Uterus (tissue), 2 donors: ENCODE results near the gene FOXD2.

Source experiments
- CTCF ChIP-seq, 4 experiments: fragments of 200-600 bp in 2 of 4; fragments of 450-650 bp in 2 of 4; sonication (generic) in 2 of 4; IDR thresholded peaks; one replicate each; pipeline ENCODE4 v1.5.1; 2016 to 2019; ENCODE audit warnings: antibody characterized with exemption in 4 of 4, mild to moderate bottlenecking in 2 of 4, moderate library complexity in 1 of 4
- POLR2A ChIP-seq, 2 donors: fragments of 450-650 bp; IDR thresholded peaks; one replicate each; pipeline ENCODE4 v1.6.1; 2016; ENCODE audit warnings: antibody characterized with exemption in 2 of 2, mild to moderate bottlenecking in 1 of 2, moderate library complexity in 1 of 2

- TF ChIP-seq POLR2A (IDR thresholded peaks at IDR 0.05) (no peak), CTCF (IDR thresholded peaks at IDR 0.05) (no peak)
Measured at GRCh38 chr1:47438165-47439016, 547 bp downstream of the FOXD2 start.
